Measurements from ENCODE around the gene CDCA4.
A peak's percentile ranks its signal among the peaks of the same experiment; 100 is the strongest.
"Not testable (repeated sequence)": the region's sequence is repeated elsewhere in the genome, so short reads cannot be mapped to it uniquely, and the experiment has no call there.

The CDCA4 gene

DNA sequence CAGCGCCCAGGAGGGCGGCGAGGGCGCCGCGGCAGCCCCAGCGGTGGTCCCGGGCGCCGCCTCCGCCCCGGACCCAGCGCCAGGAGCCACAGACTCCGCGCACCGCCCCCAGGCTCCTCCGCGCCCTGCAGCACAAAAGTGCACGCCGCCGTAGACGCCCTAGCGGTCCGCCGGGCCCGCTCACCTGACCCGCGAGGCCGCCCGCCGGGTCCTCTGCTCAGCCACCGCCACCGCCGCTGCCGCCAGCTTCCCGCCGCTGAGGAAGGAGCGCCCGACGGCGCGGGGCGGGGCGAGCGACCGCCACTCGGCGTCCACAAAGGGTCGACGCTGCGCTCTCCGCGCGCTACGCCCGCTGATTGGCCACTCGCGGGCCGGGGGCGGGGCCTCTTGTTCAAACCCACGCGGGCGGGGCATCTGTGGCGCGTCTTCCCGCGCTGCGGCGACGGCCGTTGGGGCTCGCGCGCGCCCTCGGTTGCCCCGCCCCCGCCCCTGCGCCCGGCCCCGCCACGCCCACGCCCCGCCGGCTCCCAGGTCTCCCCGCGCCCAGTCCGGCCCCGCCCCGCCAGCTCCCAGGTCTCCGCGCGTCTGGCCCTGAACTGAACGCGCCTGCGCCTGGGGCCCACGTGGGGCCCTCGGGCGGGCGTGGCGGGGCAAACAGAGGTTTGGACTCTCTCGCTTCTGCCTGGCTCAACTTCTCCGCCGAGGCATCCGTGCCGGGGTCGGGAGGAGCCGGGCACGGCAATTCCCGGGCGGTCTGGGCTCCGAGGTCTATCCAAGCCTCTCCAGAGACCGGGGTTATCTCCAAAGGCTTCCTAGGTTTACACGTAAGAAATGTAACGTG, at the start of gene CDCA4:
Gene CDCA4, minus strand, starts transcription at position 269 of the 841 bp plus-strand sequence. CDS start 9,154 bp downstream, outside the sequence.
- peak; percentile 84 for DNase-seq

DNA sequence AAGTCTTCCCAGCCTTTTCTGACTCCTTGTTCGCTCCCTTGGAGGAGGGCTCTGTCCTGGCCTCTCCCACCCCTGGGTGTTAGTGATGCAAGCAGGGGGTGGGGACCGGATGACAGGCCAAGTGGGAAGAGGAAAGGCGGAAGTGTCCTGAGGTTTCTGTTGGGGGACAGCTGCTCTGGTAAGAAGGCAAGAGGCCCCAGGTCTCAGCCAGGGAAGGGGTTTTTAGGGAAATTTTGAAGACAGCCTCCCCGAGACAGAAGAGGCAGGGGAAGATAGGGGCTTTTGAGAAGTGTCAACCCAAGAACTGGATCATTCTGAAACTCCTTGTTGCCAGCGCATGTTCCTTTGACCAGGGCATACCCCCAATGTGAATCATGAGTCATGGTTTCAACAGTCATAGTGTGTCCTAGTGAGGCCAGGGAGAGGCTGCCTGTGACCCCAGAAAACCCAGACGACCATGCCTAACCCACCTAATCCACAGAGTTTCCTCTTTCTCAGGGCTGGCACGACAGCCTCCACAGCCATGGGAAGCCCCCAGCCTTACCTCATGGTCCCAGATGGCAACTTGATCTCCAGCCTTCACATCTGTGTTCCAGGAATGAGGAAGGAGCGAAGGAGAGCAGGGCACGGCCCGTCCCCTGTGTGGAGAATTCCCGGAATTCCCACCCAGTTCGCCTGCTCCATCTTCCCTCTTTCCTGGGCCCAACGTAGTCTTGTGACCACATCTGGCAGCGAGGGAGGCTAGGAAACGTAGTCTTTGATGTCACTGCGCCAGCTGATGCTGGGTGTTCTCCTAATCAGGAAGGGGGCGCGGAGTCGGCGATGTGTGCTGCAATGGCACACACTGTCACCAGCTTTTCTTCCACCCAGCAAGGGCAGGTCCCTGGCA, 49.2 kb upstream of the CDCA4 start:
- DNase-seq, result no peak

DNA sequence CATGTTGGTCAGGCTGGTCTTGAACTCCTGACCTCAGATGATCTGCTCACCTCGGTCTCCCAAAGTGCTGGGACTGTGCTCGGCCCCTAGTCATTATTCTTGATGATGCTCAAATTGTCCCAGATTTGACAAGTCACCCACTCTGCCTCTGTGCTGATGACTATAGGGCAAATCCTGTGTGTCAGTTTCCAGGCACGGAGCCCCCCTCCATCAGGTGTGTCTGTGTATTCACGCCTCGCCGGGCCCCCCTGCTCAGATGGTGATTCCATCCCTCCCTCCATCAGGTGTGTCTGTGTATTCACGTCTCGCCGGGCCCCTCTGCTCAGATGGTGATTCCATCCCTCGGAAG, 48.6 kb upstream of the CDCA4 start:
- no peak for DNase-seq

DNA sequence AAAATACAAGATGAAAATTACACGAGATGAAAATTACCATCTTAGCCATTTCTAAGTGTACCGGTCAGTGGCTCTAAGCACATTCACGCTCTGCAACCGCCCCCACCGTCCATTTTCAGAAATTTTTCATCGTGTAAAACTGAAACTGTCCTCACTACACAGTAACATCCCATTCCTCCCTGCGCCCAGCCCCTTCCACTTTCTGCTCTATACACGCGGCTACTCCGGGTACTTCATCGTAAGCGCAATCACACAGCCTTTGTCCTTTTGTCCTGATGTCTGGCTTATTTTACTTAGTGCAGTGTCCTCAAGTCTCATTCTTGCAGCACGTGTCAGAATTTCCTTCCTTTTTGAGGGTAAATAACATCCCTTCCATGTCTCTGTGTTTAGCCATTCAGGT, 47.9 kb upstream of the CDCA4 start:
- DNase-seq, result no peak

DNA sequence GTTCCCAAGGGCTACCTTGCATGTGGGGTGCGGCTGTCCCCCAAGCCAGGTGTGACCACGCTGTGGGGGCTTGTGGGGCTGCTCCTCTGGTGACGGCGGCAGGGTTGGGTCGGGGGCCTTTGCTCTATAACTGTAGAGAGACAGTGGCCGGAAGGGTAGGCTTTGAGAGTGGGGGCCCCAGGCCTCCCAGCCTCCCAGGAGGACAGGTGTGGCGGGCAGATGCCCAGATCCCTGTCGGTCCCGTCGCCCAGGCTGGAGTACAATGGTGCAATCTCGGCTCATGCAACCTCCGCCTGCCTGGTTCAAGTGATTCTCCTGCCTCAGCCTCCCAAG, 47.1 kb upstream of the CDCA4 start:
- DNase-seq, result no peak

DNA sequence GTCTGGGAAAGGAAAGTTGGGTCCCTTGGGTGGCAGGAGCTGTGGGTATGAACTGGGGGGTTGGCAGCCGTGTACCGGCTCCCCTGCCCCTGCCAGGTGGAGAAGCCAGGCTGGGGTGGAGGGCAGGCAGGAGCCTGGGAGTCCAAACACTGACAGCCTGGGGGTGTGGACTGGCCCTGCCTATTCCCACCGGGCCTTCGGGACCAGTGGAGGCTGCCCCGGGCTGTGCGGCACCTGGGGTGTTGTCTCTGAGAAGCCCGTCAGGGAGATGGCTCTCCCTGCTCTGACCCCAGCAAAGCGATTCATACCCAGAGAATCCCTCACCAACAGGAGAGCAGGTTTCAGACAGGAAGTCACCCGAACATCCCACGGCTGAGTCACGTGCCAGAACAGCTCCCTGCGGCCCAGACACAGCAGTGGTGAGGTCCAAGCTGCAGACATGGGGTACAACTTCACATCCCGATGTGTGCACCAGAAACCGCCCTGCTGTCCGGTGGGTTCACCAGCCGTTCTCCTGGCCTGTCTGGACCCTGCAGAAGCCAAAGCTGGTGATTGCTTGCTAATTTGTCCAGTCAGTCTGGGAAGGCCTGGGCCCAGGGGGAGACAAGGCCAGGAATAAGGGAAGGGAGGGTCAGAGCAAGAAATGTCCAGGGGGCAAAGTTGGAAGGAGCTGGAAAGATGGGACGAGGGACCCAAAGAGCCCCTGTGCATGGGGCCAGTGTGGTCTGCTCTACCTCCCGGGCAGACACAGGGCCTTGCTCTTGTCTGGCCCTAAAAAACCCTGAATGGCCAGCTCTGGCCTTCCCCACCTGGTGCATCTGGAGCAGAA, 46.5 kb upstream of the CDCA4 start:
- DNase-seq, result no peak

DNA sequence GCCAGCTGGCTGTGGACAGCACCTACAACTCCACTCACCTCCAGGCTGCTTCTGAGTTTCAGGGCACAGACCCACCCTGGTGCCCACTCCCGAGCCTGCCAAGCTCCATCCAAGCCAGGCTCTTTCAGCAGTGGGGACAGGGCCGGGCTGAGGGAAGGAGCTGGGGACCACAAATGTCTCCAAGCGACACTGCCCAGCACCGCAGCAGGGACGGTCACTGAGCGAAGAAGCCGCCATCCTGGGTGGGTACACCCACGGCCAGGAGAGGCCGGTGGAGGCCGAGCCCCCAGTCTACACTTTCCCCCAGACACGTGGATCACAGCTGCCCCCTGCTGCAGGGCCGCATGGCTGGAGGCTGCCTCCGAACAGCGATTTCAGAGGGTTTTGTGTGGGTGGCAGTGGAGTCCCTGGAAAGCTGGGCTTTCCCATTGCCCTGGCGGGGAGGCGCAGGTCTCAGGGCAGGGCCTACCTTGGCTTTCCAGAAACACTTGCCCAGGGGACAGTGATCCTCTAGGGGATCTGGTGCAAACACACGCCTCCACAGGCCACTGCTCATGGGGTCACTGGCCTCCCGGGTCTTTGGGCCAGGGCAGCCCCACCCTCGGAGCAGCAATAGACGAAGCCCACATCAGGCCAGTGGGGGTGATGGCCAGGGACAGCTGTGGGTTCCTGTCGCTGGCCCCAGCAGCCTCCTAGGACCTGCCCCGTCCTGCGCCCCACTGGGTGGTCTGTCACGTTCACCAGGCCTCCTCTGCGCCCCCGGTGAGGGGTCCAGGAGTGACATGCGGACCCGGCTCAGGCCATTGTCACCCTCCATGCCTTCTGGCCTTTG, 45.6 kb upstream of the CDCA4 start:
- DNase-seq, result no peak

DNA sequence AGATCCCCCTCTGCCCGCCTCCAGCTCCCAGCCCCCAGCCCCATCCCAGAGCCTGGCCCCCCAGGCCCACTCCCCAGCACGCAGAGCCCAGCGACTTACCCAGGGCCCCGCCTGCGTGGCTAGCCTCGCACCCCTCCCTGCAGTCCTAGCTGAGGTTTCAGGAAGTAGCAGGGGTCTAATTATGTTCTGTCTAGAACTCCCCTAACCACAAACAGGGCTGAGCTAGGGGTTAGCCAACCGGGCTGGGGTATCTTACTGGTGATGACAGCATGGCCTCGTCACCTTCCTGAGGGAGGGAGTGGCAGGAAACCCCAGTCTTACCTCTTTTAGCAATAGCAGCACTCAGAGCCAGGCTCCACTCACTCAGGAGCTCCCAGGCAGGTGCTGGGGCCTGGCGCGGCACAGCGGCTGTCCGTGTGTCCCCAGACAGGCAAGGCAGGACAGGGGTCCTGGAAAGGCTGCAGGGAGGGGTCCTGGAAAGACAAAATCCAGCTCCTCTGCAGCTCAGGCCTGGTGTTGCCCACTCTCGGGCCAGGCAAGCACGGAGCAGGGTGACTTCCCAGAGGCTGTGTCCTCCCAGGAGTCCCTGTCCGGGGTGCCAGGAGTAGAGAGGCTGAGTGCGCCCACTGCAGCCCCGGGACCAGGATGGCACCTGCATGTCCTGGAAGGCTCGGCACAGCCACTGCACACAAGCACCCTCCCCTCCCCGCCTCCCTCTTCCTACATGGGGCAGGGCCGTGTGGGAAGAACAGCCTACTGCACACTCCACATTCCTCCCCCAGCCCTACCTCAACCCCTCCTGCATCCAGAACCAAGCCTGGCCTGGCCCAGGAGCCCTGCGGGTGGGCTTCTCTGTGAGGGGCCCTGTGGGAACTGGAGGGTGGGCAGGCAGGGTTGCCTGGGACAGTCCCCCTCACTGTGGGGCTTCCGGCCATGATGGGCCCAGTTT, 44.7 kb upstream of the CDCA4 start, which contains the start of gene GPR132:
Gene GPR132, minus strand, starts transcription at position 151 of the 949 bp plus-strand sequence. CDS start 10,010 bp downstream, outside the sequence.
- DNase-seq, result no peak

DNA sequence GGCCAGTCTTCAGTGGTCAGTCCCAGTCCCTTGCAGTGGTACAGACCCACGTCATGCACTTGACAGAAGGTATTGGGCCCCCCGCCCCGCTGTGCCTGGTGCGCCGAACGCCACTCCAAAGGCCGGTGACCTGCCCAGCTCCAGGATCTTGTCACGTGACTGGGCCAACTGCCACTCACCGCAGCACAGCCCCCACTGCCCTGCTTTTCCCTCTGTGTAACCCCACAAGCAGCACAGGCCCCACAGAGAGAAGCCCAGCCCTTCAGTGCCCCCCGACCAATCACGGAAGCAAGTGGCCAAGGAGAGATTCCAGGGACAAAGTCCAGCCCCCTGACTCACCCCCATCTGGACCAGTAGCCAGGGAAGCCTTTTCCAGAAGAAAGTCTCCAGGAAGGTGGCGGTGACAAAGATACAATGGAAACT, 43.8 kb upstream of the CDCA4 start:
- DNase-seq, result no peak

DNA sequence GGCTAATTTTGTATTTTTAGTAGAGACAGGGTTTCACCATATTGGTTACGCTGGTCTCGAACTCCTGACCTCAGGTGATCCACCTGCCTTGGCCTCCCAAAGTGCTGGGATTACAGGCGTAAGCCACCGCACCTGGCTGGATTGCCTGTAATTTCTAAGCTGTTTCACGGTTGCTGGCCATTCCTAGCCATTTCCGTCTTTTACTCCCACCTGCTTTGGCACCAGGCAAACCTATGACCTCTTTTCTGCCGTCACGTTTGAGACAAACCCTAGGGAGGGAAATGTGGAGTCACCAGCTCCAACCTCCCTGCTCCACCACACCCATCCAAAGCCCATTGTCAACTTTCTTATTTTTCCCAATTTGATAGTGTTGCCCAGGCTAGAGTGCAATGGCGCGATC, 43.1 kb upstream of the CDCA4 start:
- no peak for DNase-seq

DNA sequence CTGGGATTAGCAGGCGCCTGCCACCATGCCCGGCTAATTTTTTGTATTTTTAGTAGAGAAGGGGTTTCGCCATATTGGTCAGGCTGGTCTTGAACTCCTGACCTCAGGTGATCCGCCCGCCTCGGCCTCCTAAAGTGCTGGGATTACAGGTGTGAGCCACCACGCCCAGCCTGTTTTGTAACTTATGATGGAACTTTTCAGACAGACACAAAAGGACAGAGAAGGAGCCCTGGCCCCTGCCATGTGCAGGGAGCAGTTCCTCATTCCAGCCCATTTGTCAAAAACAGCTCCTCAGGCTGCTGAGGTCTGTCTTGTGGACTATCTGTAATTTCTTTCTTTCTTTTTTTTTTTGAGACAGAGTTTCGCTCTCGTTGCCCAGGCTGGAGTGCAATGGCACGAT, 42.6 kb upstream of the CDCA4 start:
- DNase-seq, result not testable (repeated sequence)

DNA sequence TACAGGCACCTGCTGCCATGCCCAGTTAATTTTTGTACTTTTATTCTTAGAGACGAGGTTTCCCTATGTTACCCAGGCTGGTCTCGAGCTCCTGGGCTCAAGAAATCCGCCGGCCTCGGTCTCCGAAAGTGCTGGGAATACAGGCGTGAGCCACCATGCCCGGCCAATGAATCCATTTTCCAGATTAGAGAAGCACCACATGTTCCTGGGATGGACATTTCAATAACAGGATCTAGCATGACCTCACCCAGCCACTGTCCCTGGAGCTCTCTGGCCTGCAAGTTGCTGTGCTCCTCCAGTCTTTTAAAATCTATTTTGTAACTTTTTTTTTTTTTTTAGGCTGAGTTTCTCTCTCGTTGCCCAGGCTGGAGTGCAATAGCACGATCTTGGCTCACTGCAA, 42.2 kb upstream of the CDCA4 start:
- DNase-seq, result no peak

DNA sequence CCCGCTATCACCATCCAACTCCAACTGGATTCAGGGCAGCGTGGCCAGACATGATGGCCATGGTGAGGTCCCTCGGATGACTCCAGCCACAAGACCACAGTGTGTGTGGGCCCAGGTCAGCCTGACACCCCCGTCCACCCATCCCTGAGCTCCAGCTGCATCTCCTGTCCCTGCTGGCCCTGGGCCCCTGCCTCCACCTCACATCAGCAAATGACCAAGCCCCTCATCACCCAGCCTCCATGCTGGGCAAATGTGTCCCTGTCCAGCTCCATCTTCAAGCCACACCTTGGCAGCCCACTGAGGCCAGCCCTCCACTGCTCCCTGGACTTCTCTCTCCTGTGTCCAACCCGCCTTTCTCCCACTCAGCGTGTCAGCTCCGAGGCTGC, 41.2 kb upstream of the CDCA4 start:
- DNase-seq, result no peak

DNA sequence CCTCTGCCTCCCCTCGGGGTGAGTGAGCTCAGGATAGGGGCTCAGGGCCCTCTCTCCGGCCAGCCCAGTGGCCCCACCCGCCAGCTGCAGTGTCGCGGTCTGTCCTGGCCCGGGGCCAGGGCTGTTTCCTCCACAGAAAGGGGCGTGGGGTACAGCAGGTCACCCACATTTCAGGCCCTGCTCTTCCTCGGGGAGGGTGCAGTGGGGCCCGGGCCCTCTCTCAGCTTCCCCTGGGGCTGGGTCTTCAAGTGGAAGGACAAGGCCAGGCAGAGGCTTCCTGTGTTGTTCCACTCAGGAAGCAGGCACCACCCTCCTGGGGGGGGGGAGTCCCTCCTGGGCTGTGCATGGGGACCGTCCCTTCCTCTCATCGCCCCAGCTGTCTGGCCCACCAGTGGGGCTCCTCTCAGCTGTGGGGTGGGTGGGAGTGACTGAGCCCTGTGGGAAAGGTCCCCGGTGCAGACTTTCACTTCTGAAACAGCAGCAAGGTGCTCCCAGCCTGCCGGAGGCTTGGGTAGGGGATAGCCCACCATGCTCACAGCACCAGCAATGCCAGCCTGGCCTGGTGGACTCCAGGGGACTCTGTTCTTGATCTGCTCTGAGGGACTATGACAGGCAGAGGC, 40.7 kb upstream of the CDCA4 start:
- DNase-seq, result no peak

DNA sequence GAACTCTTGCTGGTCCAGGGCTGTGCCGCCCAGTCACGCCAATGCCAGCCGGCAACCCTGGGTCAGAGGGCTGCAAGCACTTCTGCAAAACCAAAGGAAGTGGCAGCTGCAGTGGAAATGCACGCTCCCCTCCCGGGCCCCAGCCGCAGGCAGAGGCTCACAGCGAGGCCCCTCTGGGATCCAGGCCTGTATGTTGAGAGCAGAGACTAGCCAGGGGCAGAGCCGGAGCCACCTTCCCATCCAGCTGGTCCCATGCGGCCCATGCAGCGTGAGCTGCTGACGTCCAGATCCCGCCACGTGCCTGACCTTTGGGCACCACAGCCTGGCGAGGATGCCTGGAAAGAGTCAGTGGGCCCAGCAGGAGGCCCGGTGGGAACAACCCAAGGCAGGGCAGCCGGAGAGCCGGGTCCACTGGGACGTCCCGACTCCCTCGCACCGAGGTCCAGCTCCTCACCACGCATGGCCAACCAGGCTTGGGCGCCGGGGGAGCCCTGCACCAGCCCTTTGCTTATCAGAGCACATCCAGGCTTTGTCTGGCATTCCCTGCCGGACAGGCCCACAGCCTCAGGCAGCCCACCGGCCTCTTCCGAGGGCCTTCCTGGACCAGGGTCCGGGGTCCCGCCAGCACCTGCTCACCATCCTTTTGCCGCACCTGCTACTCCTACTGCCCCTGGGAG, 40.0 kb upstream of the CDCA4 start:
- DNase-seq, result no peak

DNA sequence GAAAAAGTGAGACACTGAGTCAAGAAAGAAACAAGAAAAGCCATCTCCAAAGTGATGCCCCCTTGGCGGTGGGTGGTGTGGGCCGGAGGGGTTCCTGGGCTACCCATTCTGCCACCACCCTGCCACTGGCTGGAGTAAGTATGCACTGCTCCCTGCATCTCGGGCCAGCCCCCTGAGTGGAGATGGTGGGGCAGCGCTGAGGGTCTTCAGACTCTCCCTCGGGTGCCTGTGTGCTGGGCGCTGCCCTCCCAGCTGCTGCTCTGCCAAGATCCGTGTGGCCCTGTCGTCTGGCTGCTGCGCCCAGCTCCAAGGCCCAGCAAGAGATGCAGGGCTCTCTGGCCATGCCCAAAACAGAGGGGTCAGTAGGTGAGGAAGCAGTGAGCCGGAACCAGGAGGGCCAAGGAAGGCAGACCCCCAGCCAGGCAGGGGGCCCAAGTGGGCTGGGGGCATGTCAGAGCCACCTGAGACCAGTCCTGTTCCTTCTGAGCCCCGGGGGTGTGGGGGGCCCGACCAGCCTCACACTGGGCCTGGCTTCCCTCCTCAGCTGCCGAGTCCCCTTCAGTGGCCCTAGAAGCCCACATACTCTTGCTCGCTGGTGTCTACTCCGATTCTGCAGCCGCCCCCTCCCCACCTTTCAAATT, 39.2 kb upstream of the CDCA4 start:
- DNase-seq, result no peak

DNA sequence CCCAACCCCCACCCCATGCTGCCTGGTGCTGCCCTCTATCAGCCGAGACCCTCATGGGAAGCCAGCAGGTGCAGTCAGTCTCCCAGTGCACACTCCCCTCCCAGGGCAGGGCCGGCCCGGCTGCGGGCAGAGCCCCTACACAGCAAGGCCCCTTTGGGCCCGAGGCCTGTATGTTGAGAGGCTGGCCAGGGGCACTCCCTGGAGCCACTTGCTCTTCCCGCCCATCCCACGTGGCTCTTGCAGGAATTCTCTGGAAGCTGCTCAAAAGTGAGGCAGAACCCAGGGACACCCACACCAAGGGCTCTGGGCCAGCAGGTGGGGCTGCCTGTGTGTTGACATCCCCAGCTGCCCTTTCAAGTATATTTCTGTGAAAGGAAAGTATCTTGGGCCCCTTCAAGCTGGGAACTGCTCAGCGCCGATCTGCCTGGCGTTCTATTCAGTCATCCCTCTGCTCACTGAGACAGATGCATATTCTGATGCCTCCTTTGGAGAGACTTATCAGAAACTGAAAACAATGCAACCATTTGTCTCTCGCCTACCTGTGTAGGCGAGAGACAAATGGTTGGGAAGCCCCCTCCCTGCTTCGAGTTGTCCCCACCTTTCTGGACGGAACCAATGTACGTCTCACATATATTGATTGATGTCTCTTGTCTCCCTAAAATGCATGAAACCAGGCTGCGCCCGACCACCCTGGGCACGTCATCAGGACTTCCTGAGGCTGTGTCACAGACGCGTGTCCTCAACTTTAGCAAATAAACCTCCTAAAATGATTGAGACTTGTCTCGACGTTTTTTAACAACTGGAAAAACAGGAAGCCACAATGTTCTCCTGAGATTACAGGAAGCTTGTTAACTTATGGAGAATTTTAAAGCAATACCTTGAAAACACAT, 38.4 kb upstream of the CDCA4 start:
- DNase-seq, result no peak

DNA sequence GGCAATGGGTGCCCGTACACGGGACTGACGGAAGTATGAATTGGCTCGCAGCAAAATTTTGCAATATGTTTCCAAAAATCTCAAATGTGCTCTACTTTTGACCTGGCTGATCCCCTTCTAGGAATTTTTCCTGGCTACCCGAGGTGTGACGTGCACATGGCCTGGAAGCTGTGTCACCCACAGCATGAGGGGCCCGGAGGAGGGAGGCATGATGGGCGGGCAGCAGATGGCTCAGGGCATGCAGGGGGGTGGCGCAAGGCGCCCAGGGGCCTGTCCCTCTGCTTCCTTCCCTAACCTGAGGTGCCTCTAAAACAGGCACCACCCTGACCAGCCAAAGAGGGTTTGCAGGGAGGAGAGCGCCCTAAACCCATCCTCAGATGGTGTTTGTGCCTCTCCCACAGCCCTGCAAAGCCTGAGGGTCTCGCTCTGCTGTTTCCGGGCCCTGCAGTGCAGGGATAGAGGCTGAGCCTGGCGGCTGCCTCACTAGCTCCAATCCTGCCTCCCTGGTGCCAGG, 37.7 kb upstream of the CDCA4 start:
- peak; percentile 28 for DNase-seq

Data from NCI-H524 treated with DMSO at 0.1 percent for 48 hours (cell line).